K562 (cell line): ENCODE results near the gene REEP3. TPM values are rescaled to one million over a fixed set of nuclear protein-coding genes. Genes with fewer than 3 reads are reported as not detected.

Source experiments
- ATAC-seq: fragments of 200-7000 bp; cut with Tn5 transposase; 3 replicates; pipeline ENCODE4 v1.9.1; 2020; ENCODE audit warnings: moderate library complexity
- BruUV-seq: library from RNA; stranded (reverse); fragments of 400-500 nt; replicated peaks from 2 replicates; lab custom pipeline; 2021; lab: Mats Ljungman, UMichigan
- CTCF ChIA-PET: fragments of 300-600 bp; formaldehyde crosslinking; extraction: SDS; loops from one replicate; lab custom pipeline; 2021; ENCODE audit warnings: low intra/inter-chr PET ratio; lab: Yijun Ruan, JAX
- POLR2A ChIA-PET: fragments of 300-600, 350-650 bp; sonication (Branson Sonifier 250); formaldehyde crosslinking; extraction: SDS; loops from one replicate; lab custom pipeline; 2021; ENCODE audit warnings: antibody characterized with exemption, inconsistent platforms; lab: Yijun Ruan, JAX
- DNase-seq, 4 experiments: peaks; one replicate each; pipeline versions ENCODE4 v3.0.0 to v3.0.0-alpha.2; 2011 to 2018; ENCODE audit warnings: low spot score in 3 of 4, mixed read lengths in 3 of 4; ENCODE audit errors: extremely low read depth in 1 of 4
- FAIRE-seq: peaks from 2 replicates; lab custom pipeline; 2011; peaks lifted over from hg19 to GRCh38; lab: Jason Lieb, UNC
- H2AFZ ChIP-seq: 2 replicates; pipeline ENCODE4 v1.6.0; 2011; ENCODE audit warnings: low read depth, low read length, control low read depth, inconsistent platforms
- H3K27ac ChIP-seq: fragments of 200-600 bp; 3 replicates; pipeline ENCODE4 v1.8.0; 2011; ENCODE audit warnings: low read depth, mild to moderate bottlenecking, control low read depth, inconsistent platforms, low read length, moderate library complexity, mixed read lengths; ENCODE audit errors: extremely low read depth
- H3K27me3 ChIP-seq, 2 experiments: fragments of 300-600 bp in 1 of 2; 2 replicates in 1 of 2; 3 replicates in 1 of 2; pipeline versions ENCODE4 v1.6.0 to v1.8.0; 2011; ENCODE audit warnings: inconsistent platforms in 2 of 2, low read length in 2 of 2, mild to moderate bottlenecking in 1 of 2, mixed read lengths in 1 of 2, moderate library complexity in 1 of 2; ENCODE audit not compliant: control insufficient read depth in 2 of 2, insufficient read depth in 2 of 2
- H3K36me3 ChIP-seq: fragments of 300-600 bp; 3 replicates; pipeline ENCODE4 v1.8.0; 2011; ENCODE audit warnings: mild to moderate bottlenecking, low read length, inconsistent platforms; ENCODE audit not compliant: control insufficient read depth, insufficient read depth
- H3K4me1 ChIP-seq, 2 experiments: fragments of 200-600 bp in 1 of 2; replicated peaks in 1 of 2; 2 replicates in 1 of 2; 3 replicates in 1 of 2; pipeline versions ENCODE4 v1.5.1 to v1.8.0; 2011; ENCODE audit warnings: inconsistent platforms in 2 of 2, low read length in 2 of 2, mild to moderate bottlenecking in 1 of 2, mixed read lengths in 1 of 2, moderate library complexity in 1 of 2; ENCODE audit not compliant: control insufficient read depth in 2 of 2, insufficient read depth in 2 of 2
- H3K4me2 ChIP-seq: 2 replicates; pipeline ENCODE4 v1.6.1; 2011; ENCODE audit warnings: low read length, control low read depth, inconsistent platforms, mixed read lengths; ENCODE audit not compliant: insufficient read depth
- H3K4me3 ChIP-seq: fragments of 200-600 bp; sonication (generic), shearing (Covaris generic); 2 replicates; pipeline ENCODE4 v1.5.1; 2016; ENCODE audit warnings: control low read depth, inconsistent platforms
- H3K79me2 ChIP-seq: fragments of 200-600 bp; 3 replicates; pipeline ENCODE4 v1.8.0; 2011; ENCODE audit warnings: low read length, inconsistent platforms; ENCODE audit not compliant: control insufficient read depth, insufficient read depth
- H3K9ac ChIP-seq, 2 experiments: 2 replicates each; pipeline versions ENCODE4 v1.6.0 to v1.6.1; 2011; ENCODE audit warnings: low read depth in 2 of 2, low read length in 2 of 2, control low read depth in 1 of 2, inconsistent platforms in 1 of 2, mild to moderate bottlenecking in 1 of 2, mixed read lengths in 1 of 2; ENCODE audit not compliant: insufficient read depth in 1 of 2
- H3K9me1 ChIP-seq: one replicate; pipeline ENCODE4 v1.6.0; 2011; ENCODE audit warnings: inconsistent platforms, mild to moderate bottlenecking, low read length, moderate library complexity; ENCODE audit not compliant: control insufficient read depth, insufficient read depth
- H3K9me3 ChIP-seq: replicated peaks from 2 replicates; pipeline ENCODE4 v1.5.1; 2011; ENCODE audit warnings: low read depth, low read length, inconsistent platforms; ENCODE audit not compliant: control insufficient read depth, insufficient read depth
- H4K20me1 ChIP-seq: replicated peaks from 2 replicates; pipeline ENCODE4 v1.6.1; 2011; ENCODE audit warnings: low read length, inconsistent platforms, mixed read lengths; ENCODE audit not compliant: control insufficient read depth, insufficient read depth
- CBX1 ChIP-seq: sonication (generic); IDR thresholded peaks from 2 replicates; pipeline ENCODE4 v1.6.1; 2016; ENCODE audit warnings: antibody characterized with exemption, low read depth, mild to moderate bottlenecking
- CTBP1 ChIP-seq: fragments of 450-650 bp; IDR thresholded peaks from 2 replicates; pipeline ENCODE4 v1.6.1; 2016; ENCODE audit warnings: borderline replicate concordance
- GATAD2A ChIP-seq: fragments of 450-650 bp; IDR thresholded peaks from 2 replicates; pipeline ENCODE4 v1.6.1; 2017
- HDAC6 ChIP-seq: IDR thresholded peaks from 2 replicates; pipeline ENCODE4 v1.6.1; 2012; ENCODE audit warnings: low read depth, mild to moderate bottlenecking, control low read depth, inconsistent platforms, low read length, moderate library complexity
- HDGF ChIP-seq: fragments of 450-650 bp; IDR thresholded peaks from 2 replicates; pipeline ENCODE4 v1.6.1; 2016
- MAZ ChIP-seq, 2 experiments: fragments of 450-650 bp in 1 of 2; sonication (generic) in 1 of 2; formaldehyde crosslinking; IDR thresholded peaks in 1 of 2; conservative IDR thresholded peaks in 1 of 2; 2 replicates each; pipeline versions ENCODE4 v1.4.0 to v1.5.0; 2020; ENCODE audit warnings: mild to moderate bottlenecking in 1 of 2, missing genetic modification reagents in 1 of 2
- MCM7 ChIP-seq, 2 experiments: fragments of 450-650 bp; IDR thresholded peaks; 2 replicates each; pipeline ENCODE4 v1.6.1; 2016 to 2018
- NR1H2 ChIP-seq: sonication (generic); formaldehyde crosslinking; IDR thresholded peaks from 2 replicates; pipeline ENCODE4 v1.4.0; 2020; ENCODE audit warnings: mild to moderate bottlenecking, missing genetic modification reagents
- NRF1 ChIP-seq, 2 experiments: fragments of 450-650 bp; IDR thresholded peaks in 1 of 2; conservative IDR thresholded peaks in 1 of 2; 2 replicates each; pipeline ENCODE4 v1.6.1; 2014; ENCODE audit warnings: mild to moderate bottlenecking in 2 of 2
- ZBED1 ChIP-seq: IDR thresholded peaks from 2 replicates; pipeline ENCODE4 v1.6.1; 2014
- ZBTB17 ChIP-seq: fragments of 450-650 bp; formaldehyde crosslinking; IDR thresholded peaks from 2 replicates; pipeline ENCODE4 v1.4.0; 2020; ENCODE audit warnings: mild to moderate bottlenecking
- ZEB2 ChIP-seq: fragments of 450-650 bp; IDR thresholded peaks from 2 replicates; pipeline ENCODE4 v1.6.1; 2016
- ZNF140 ChIP-seq: fragments of 250-450 bp; sonication (Bioruptor Pico); IDR thresholded peaks from 2 replicates; pipeline ENCODE4 v1.8.0; 2021; ENCODE audit warnings: moderate library complexity, mild to moderate bottlenecking, inconsistent platforms
- ZNF717 ChIP-seq: fragments of 250-450 bp; sonication (Bioruptor Pico); IDR thresholded peaks from 2 replicates; pipeline ENCODE4 v1.5.0; 2021
- WGBS: fragments of 100-300 bp; shearing (Covaris generic); methylation state at CpG from one replicate; pipeline ENCODE4 v1.1.6; 2016; ENCODE audit warnings: low coverage, mixed read lengths; ENCODE audit not compliant: insufficient coverage; ENCODE audit errors: missing lambda C conversion rate; 5-methylcytosine and 5-hydroxymethylcytosine counted together
- in situ Hi-C: fragments of 300-500 bp; cut with MboI; formaldehyde crosslinking; loops from 4 replicates; pipeline ENCODE4 v1.15.0; 2018; ENCODE audit warnings: inconsistent platforms, mixed read lengths
- intact Hi-C: fragments of 100-400 bp; cut with micrococcal nuclease; formaldehyde crosslinking; loops from 2 replicates; pipeline ENCODE4 v1.14.2; 2022
- polyA plus RNA-seq, 8 experiments: library from polyadenylated mRNA; depleted of rRNA in 4 of 8; stranded (reverse) in 5 of 8; unstranded in 3 of 8; fragments of >200 nt; fragmentation: Nextera tagmentation in 2 of 8; fragmentation: Illumina TruSeq in 1 of 8; extraction: Ambion mirVana in 2 of 8; extraction: Trizol in 1 of 8; gene quantifications; 2 replicates each; pipeline versions ENCODE4 v1.2.1 to v1.2.3, GENCODE V29; 2011 to 2014; ENCODE audit warnings: inconsistent platforms in 1 of 8, missing spikeins in 1 of 8
- total RNA-seq, 7 experiments: library from RNA; depleted of rRNA in 6 of 7; stranded (reverse); fragments of >200 nt in 6 of 7; fragmentation: Illumina TruSeq in 2 of 7; extraction: Trizol in 2 of 7; gene quantifications; 2 replicates each; pipeline versions ENCODE4 v1.2.1 to v1.2.3, GENCODE V29; 2011 to 2021; ENCODE audit warnings: low replicate concordance in 1 of 7
- TF ChIP-seq, protein P1 (sequence below): fragments of 250-450 bp; sonication (Bioruptor Pico); IDR thresholded peaks from 2 replicates; pipeline ENCODE4 v1.5.0; 2020; ENCODE audit warnings: mild to moderate bottlenecking
- TF ChIP-seq, protein P2 (sequence below): fragments of 450-650 bp; IDR thresholded peaks from 2 replicates; pipeline ENCODE4 v1.6.1; 2016; ENCODE audit warnings: low read depth, mild to moderate bottlenecking, moderate library complexity

The REEP3 gene
- total and polyA plus RNA-seq, 9 of the 15 experiments (the other 6 are each of a cell fraction or from before 2014, with no cell fraction given), result 3.4 to 13.4 (median 9.2) TPM

GRCh38 chr10:63506554-63506953 is 14.6 kb upstream of the REEP3 start:
- Histone ChIP-seq H2AFZ (no peak overlapping the region), H3K4me1 (peaks cover 5 to 22% of the 10 kb centered on the region in 2 experiments; a peak in 4 of 5 replicates), H4K20me1 (no peaks in the 10 kb centered on the region), H3K9ac (no peak overlapping the region), H3K79me2 (peaks cover 65% of the 10 kb centered on the region), H3K9me3 (no peaks in the 10 kb centered on the region), H3K4me3 (no peak overlapping the region), H3K27me3 (no peaks in the 10 kb centered on the region), H3K9me1 (no peaks in the 10 kb centered on the region), H3K36me3 (no peaks in the 10 kb centered on the region), H3K4me2 (no peak overlapping the region), H3K27ac (no peak overlapping the region)
- in situ Hi-C loops, result no loop called here
- ATAC-seq (no peak), DNase-seq (no peak), FAIRE-seq (no peak)
- CTCF ChIA-PET, result no interaction called here
- POLR2A ChIA-PET, result interaction anchor here (0.6 to 6.0 kb wide), 2 partner anchors 10 to 16 kb away, joined by 3 to 46 read pairs; no protein-coding TSS in a partner anchor
- 100% methylated on average over 1 of the region's 1 CpG for WGBS
- BruUV-seq, result no TSS peak
- intact Hi-C loops, result no loop called here
- no peak for TF ChIP-seq MCM7 (IDR thresholded peaks at IDR 0.05)
- TF ChIP-seq HDGF, result no peak
- TF ChIP-seq ZNF717 (CRISPR knock-in tag), result no peak
- TF ChIP-seq ZBTB17, result no peak
- TF ChIP-seq ZBED1, result no peak
- TF ChIP-seq, protein P1, sequence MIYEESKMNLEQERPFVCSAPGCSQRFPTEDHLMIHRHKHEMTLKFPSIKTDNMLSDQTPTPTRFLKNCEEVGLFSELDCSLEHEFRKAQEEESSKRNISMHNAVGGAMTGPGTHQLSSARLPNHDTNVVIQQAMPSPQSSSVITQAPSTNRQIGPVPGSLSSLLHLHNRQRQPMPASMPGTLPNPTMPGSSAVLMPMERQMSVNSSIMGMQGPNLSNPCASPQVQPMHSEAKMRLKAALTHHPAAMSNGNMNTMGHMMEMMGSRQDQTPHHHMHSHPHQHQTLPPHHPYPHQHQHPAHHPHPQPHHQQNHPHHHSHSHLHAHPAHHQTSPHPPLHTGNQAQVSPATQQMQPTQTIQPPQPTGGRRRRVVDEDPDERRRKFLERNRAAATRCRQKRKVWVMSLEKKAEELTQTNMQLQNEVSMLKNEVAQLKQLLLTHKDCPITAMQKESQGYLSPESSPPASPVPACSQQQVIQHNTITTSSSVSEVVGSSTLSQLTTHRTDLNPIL (CRISPR knock-in tag), result no peak
- no peak for TF ChIP-seq MAZ (CRISPR knock-in tag; conservative IDR thresholded peaks at IDR 0.05 in 1 of 2, IDR thresholded peaks at IDR 0.05 in 1 of 2)
- no peak for TF ChIP-seq HDAC6
- no peak for TF ChIP-seq CTBP1
- TF ChIP-seq, protein P2, sequence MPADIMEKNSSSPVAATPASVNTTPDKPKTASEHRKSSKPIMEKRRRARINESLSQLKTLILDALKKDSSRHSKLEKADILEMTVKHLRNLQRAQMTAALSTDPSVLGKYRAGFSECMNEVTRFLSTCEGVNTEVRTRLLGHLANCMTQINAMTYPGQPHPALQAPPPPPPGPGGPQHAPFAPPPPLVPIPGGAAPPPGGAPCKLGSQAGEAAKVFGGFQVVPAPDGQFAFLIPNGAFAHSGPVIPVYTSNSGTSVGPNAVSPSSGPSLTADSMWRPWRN, result no peak
- TF ChIP-seq NRF1 (conservative IDR thresholded peaks at IDR 0.05 in 1 of 2, IDR thresholded peaks at IDR 0.05 in 1 of 2), result no peak
- no peak for TF ChIP-seq ZEB2
- no peak for TF ChIP-seq CBX1
- TF ChIP-seq GATAD2A, result no peak
- TF ChIP-seq NR1H2, result no peak
- no peak for TF ChIP-seq ZNF140
